Keratinocyte (primary cell): Measurements from ENCODE around the gene SMURF2.

ENCODE experiments used
- CTCF ChIP-seq, 3 experiments: IDR thresholded peaks in 1 of 3; conservative IDR thresholded peaks in 1 of 3; optimal IDR thresholded peaks in 1 of 3; 2 replicates in 2 of 3; 3 replicates in 1 of 3; pipeline versions ENCODE3 to v1.5.1; 2011; ENCODE audit warnings: low read length in 3 of 3, mild to moderate bottlenecking in 3 of 3, moderate library complexity in 2 of 3, control low read depth in 1 of 3, inconsistent platforms in 1 of 3; ENCODE audit not compliant: insufficient read depth in 2 of 3; ENCODE audit errors: extremely low read depth in 1 of 3
- EZH2 ChIP-seq: IDR thresholded peaks from one replicate; pipeline ENCODE4 v1.6.1; 2012; ENCODE audit warnings: inconsistent platforms, mild to moderate bottlenecking, low read length, moderate library complexity

GRCh38 chr17:64694207-64694606 lies 32.1 kb upstream of the SMURF2 start:
- TF ChIP-seq CTCF (optimal IDR thresholded peaks at IDR 0.05 in 1 of 3, IDR thresholded peaks at IDR 0.05 in 1 of 3, conservative IDR thresholded peaks at IDR 0.05 in 1 of 3; ENCODE audit: extremely low read depth in 1 of 3, insufficient read depth in 2 of 3, low read length in 3 of 3) = no peak
- no peak for TF ChIP-seq EZH2
